Spleen (tissue), 7 donors: ENCODE results near the gene IL18RAP.

ENCODE experiments used
- POLR2AphosphoS5 ChIP-seq, 3 donors: sonication (generic); formaldehyde crosslinking; IDR thresholded peaks; one replicate each; pipeline ENCODE4 v1.5.1; 2017; ENCODE audit warnings: antibody characterized with exemption in 3 of 3
- TF ChIP-seq, protein P1 (sequence below), 11 experiments: fragments of 200-600 bp in 7 of 11; fragments of 450-650 bp in 4 of 11; sonication (generic) in 4 of 11; IDR thresholded peaks in 8 of 11; conservative IDR thresholded peaks in 3 of 11; 1 replicate in 7 of 11; 2 replicates in 4 of 11; pipeline versions ENCODE4 v1.4.0 to v1.8.0; 2016 to 2021; ENCODE audit warnings: antibody characterized with exemption in 11 of 11, inconsistent platforms in 4 of 11, mild to moderate bottlenecking in 1 of 11
- donor health status: DM: no; HTN: no; CAD: no; lungs with moderate emphysema.
- donor health status: DM: no; HTN: no; CAD: no.
- donor health status: DM: no; HTN: no; CAD: no.

DNA sequence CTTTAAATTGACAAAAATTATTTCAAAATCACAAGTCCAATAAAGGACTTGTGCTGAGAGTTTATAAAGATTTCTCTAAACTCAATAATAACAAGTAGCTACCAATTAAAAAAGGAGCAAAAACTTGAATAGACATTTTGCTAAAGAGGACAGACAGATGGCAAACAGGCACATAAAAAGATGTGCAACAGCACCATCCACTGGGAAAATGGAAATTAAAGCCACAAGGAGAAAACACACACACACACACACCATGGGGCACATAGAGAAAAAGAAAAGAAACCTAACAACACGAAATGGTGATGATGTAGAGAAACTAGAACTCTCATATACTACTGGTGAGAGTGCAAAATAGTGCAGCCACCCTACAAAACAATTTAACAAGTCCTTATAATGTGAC, 37.5 kb downstream of the IL18RAP start:
- TF ChIP-seq, protein P1, sequence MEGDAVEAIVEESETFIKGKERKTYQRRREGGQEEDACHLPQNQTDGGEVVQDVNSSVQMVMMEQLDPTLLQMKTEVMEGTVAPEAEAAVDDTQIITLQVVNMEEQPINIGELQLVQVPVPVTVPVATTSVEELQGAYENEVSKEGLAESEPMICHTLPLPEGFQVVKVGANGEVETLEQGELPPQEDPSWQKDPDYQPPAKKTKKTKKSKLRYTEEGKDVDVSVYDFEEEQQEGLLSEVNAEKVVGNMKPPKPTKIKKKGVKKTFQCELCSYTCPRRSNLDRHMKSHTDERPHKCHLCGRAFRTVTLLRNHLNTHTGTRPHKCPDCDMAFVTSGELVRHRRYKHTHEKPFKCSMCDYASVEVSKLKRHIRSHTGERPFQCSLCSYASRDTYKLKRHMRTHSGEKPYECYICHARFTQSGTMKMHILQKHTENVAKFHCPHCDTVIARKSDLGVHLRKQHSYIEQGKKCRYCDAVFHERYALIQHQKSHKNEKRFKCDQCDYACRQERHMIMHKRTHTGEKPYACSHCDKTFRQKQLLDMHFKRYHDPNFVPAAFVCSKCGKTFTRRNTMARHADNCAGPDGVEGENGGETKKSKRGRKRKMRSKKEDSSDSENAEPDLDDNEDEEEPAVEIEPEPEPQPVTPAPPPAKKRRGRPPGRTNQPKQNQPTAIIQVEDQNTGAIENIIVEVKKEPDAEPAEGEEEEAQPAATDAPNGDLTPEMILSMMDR (IDR thresholded peaks at IDR 0.05 in 8 of 11, conservative IDR thresholded peaks at IDR 0.05 in 3 of 11): no peak
- TF ChIP-seq POLR2AphosphoS5 (IDR thresholded peaks at IDR 0.05): no peak
